ENCODE measurements around the gene TRAF3IP1. TPM values are rescaled to one million over a fixed set of nuclear protein-coding genes. Genes with fewer than 3 reads are reported as not detected.
"Not testable (repeated sequence)": the region's sequence is repeated elsewhere in the genome, so short reads cannot be mapped to it uniquely, and the experiment has no call there.

The TRAF3IP1 gene
- total RNA-seq, 1 experiment from 2014 or later, result 11.5 TPM

DNA sequence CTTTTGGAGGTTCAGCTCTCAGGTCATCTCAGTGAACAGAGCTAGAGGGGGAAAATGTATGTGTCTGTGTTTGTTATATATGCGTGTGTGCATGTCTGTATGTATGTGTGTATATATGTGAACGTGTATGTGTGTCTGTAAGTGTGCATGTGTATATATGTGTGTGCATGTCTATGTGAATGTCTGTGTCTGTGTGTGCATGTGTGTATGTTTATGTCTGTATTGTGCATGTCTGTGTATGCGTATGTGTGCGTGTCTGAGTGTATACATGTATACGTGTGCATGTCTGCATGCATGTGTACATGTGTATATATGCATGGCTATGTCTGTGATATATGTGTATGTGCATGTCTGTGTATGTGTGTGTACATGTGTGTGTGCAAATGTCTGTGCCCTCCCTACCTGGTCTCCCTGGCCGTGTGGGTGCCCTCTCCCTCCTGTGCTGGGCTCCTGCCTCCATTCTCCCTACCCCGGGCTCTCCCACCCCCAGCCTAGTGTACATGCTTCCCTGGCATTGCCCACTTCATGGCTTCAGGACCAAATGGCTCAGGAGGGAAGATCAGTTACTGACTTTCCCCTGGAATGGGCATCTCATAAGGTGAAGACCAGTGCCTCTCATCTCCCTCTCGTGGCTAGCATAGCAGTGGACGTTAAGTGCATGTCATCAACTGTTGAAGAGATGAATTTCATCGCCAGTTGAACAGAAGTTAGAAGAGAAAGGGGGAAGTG lies 49.9 kb downstream of the TRAF3IP1 start:
- in situ Hi-C loops (cut with HindIII; ENCODE audit: low sequenced_read_pairs), result no loop called here
- no peak for DNase-seq (ENCODE audit: low spot score)

GRCh38 chr2:238370823-238371372 lies 50.6 kb downstream of the TRAF3IP1 start:
- peak; percentile 43 for DNase-seq (ENCODE audit: low spot score)
- in situ Hi-C loops (cut with HindIII; ENCODE audit: low sequenced_read_pairs), result no loop called here

- DNase-seq (ENCODE audit: low spot score); in situ Hi-C loops (cut with HindIII; ENCODE audit: low sequenced_read_pairs): not testable (repeated sequence)
These were observed 52.0 kb downstream of the TRAF3IP1 start for GRCh38 chr2:238372277-238372676.

GRCh38 chr2:238376884-238377391 lies 56.6 kb downstream of the TRAF3IP1 start:
- DNase-seq (ENCODE audit: low spot score), result no peak
- in situ Hi-C loops (cut with HindIII; ENCODE audit: low sequenced_read_pairs), result no loop called here

GRCh38 chr2:238378230-238379095 lies 58.1 kb downstream of the TRAF3IP1 start:
- DNase-seq (ENCODE audit: low spot score), result no peak
- in situ Hi-C loops (cut with HindIII; ENCODE audit: low sequenced_read_pairs), result no loop called here

GRCh38 chr2:238379096-238379810 lies 58.9 kb downstream of the TRAF3IP1 start:
- in situ Hi-C loops (cut with HindIII; ENCODE audit: low sequenced_read_pairs), result no loop called here
- DNase-seq (ENCODE audit: low spot score), result no peak

GRCh38 chr2:238380336-238380735 lies 60.0 kb downstream of the TRAF3IP1 start:
- DNase-seq (ENCODE audit: low spot score), result no peak
- in situ Hi-C loops (cut with HindIII; ENCODE audit: low sequenced_read_pairs), result no loop called here

DNA sequence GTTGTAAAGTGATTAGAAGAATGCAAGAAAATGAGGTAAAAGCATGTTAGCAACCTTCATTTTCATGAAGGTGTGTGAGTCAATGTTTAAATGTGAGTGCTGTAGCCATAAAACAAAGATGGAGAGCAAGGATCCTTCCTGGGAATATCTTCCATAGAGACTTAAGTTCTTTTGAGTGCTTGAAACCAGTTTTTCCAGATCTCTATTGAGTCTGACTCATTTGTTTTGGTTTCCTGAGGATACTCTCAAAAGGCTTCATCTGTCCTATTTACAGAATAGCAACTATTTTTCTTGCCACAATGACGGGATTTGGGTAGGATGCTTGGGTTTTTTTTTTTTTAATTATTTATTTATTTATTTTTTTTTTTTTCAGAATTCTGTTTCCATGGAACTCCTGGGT lies 60.5 kb downstream of the TRAF3IP1 start:
- in situ Hi-C loops (cut with HindIII; ENCODE audit: low sequenced_read_pairs), result no loop called here
- no peak for DNase-seq (ENCODE audit: low spot score)

- in situ Hi-C loops (cut with HindIII; ENCODE audit: low sequenced_read_pairs), result no loop called here
- no peak for DNase-seq (ENCODE audit: low spot score)
These were observed 61.2 kb downstream of the TRAF3IP1 start for GRCh38 chr2:238381341-238382115.

DNA sequence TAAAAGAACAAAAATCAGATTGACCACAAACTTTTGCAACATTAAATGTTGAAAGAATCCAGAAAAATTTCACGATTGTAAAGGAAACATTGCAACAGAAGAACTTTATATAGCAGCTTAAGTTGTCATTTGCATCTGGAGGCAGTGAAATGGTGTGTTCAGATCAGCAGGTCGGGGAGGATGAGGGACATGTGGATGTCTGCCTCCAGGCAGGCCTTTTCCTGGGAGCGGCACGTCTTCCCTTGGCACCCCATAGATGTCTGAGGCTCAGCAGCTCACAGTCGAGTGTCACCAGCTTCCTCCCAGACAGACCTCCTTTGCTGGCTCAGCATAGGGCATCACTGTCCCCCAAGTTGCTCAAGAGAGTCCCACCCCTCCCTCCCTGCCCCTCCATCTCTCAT lies 62.1 kb downstream of the TRAF3IP1 start:
- in situ Hi-C loops (cut with HindIII; ENCODE audit: low sequenced_read_pairs), result no loop called here
- DNase-seq (ENCODE audit: low spot score), result no peak

- in situ Hi-C loops (cut with HindIII; ENCODE audit: low sequenced_read_pairs), result no loop called here
- DNase-seq (ENCODE audit: low spot score), result no peak
These were observed 62.8 kb downstream of the TRAF3IP1 start for GRCh38 chr2:238383135-238383534.

GRCh38 chr2:238383743-238384380 lies 63.5 kb downstream of the TRAF3IP1 start:
- DNase-seq (ENCODE audit: low spot score), result no peak
- in situ Hi-C loops (cut with HindIII; ENCODE audit: low sequenced_read_pairs), result no loop called here

DNA sequence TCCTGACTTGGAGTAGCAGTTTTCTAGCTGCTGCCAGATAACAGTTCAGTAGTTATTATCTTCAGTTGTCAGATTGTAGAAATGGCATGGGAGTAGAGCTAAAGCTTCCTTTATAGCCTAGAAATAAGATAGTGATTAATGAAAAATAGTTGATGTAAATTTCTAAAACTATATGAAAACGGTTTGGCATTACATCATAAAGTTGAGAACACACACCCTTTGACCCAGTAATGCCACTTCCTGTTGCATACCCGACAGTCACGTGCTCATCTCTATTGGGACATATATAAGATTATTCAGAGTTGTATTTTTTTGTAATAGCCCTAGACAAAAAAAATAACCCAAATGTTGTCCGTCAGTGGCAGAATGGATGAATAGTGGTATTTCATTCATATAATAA lies 67.0 kb downstream of the TRAF3IP1 start:
- in situ Hi-C loops (cut with HindIII; ENCODE audit: low sequenced_read_pairs), result no loop called here
- no peak for DNase-seq (ENCODE audit: low spot score)

DNA sequence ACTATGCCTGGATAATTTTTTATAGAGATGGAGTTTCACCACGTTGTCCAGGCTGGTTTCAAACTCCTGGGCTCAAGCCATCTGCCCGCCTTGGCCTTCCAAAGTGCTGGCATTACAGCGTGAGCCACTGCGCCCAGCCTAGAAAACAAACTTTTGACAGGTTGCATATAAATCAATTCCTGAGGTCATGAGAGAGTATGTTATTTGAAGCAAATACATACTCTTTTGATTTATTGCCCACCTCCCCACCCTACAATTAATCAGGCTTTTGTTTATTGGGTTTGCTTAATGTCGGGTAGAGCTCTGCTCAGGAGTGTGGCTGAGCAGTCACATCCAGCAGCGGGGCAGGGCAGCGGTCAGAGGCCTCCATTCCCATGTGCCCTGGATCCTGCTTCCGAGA lies 68.5 kb downstream of the TRAF3IP1 start:
- in situ Hi-C loops (cut with HindIII; ENCODE audit: low sequenced_read_pairs), result no loop called here
- peak; percentile 25 for DNase-seq (ENCODE audit: low spot score)

- DNase-seq (ENCODE audit: low spot score), result no peak
- in situ Hi-C loops (cut with HindIII; ENCODE audit: low sequenced_read_pairs), result no loop called here
These were observed 69.8 kb downstream of the TRAF3IP1 start for GRCh38 chr2:238389988-238390589.

DNA sequence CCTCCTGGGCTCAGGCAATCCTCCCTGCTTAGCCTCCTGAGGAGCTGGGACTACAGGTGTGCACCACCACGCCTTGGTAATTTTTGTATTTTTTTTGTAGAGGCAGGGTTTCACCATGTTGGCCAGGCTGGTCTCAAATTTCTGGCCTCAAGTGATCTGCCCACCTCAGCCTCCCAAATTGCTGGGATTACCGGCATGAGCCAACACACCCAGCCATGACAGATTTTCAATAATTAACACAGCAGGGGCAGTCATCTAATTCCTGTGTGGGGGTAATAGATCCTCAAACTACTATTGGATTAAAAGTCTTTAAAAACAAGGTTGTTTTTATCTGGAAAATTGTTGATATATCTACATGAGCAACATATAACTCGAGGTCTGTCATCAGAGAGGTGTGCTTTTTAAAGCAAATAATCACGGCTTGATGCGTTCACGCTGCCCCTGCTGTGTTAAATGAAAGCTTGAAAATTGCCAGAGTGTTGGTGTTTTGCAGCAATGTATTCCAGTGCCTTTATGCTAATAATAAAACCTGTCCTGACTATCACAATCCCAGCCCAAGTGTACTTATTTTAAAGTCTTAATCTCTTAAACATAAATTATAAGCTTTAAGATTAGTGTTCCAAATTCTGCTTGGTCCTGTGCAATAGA lies 70.8 kb downstream of the TRAF3IP1 start:
- in situ Hi-C loops (cut with HindIII; ENCODE audit: low sequenced_read_pairs), result no loop called here
- no peak for DNase-seq (ENCODE audit: low spot score)

DNA sequence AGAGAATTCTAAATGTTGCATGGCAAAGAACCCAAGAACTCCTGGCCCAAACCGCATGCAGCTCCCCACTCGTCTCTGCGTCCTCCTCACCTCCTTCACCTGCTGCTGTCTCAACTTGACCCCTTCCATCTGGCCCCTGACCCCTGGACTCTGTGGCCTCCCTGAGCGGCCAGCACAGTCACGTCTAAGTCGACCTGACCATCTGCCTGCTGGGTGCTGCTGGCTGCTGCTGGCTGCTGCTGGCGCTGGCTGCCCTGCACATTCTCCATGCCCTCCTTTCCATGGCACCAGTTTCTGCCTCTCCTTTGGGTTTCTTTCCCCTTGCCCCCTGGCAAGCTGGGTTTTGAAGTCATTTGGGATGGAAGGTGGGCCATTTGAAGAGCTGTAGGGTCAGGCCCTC lies 76.3 kb downstream of the TRAF3IP1 start:
- no peak for DNase-seq (ENCODE audit: low spot score)
- in situ Hi-C loops (cut with HindIII; ENCODE audit: low sequenced_read_pairs), result no loop called here

Measured in G401 (cell line).